Smooth muscle cell (in vitro differentiated cells): ENCODE measurements around the gene ACSL3. TPM values are rescaled to one million over a fixed set of nuclear protein-coding genes. Genes with fewer than 3 reads are reported as not detected.
A peak's percentile ranks its signal among the peaks of the same experiment; 100 is the strongest.

Experiments
- DNase-seq: peaks from one replicate; lab custom pipeline; 2025; ENCODE audit not compliant: unreplicated experiment; lab: John Stamatoyannopoulos, UW
- H2AFZ ChIP-seq: fragments of 200-600 bp; sonication (generic); 2 replicates; pipeline ENCODE4 v1.6.0; 2016; ENCODE audit warnings: antibody characterized with exemption, low read depth, mild to moderate bottlenecking
- H3F3A ChIP-seq: fragments of 200-600 bp; sonication (generic); 2 replicates; pipeline ENCODE4 v1.6.0; 2017; ENCODE audit warnings: antibody characterized with exemption, low read depth
- H3K27ac ChIP-seq: fragments of 200-600 bp; sonication (generic); 2 replicates; pipeline ENCODE4 v1.5.1; 2016; ENCODE audit warnings: low read depth, mild to moderate bottlenecking
- H3K27me3 ChIP-seq: fragments of 200-600 bp; sonication (generic); 2 replicates; pipeline ENCODE4 v1.6.1; 2016; ENCODE audit warnings: low read depth, mild to moderate bottlenecking
- H3K36me3 ChIP-seq: fragments of 200-600 bp; sonication (generic); 2 replicates; pipeline ENCODE4 v1.5.1; 2016; ENCODE audit warnings: low read depth
- H3K4me1 ChIP-seq: fragments of 200-600 bp; sonication (generic); 2 replicates; pipeline ENCODE4 v1.5.1; 2016; ENCODE audit warnings: low read depth
- H3K4me2 ChIP-seq: fragments of 200-600 bp; sonication (generic); 2 replicates; pipeline ENCODE4 v1.6.0; 2016; ENCODE audit warnings: mild to moderate bottlenecking
- H3K4me3 ChIP-seq: fragments of 200-600 bp; sonication (generic); 2 replicates; pipeline ENCODE4 v1.5.1; 2016; ENCODE audit warnings: mild to moderate bottlenecking
- H3K79me2 ChIP-seq: fragments of 200-600 bp; sonication (generic); 2 replicates; pipeline ENCODE4 v1.6.0; 2016; ENCODE audit warnings: low read depth, mild to moderate bottlenecking
- H3K9ac ChIP-seq: fragments of 200-600 bp; sonication (generic); 2 replicates; pipeline ENCODE4 v1.6.0; 2016; ENCODE audit warnings: low read depth
- H3K9me3 ChIP-seq: fragments of 200-600 bp; sonication (generic); replicated peaks from 2 replicates; pipeline ENCODE4 v1.5.1; 2016; ENCODE audit warnings: low read depth
- H4K20me1 ChIP-seq: fragments of 200-600 bp; sonication (generic); 2 replicates; pipeline ENCODE4 v1.6.0; 2016; ENCODE audit warnings: low read depth
- WGBS: methylation state at CpG from one replicate; pipeline ENCODE4 v1.1.7; 2016; ENCODE audit warnings: low lambda C conversion rate; 5-methylcytosine and 5-hydroxymethylcytosine counted together
- polyA plus RNA-seq: library from polyadenylated mRNA; unstranded; fragments of >200 nt; fragmentation: Nextera tagmentation; extraction: Ambion mirVana; gene quantifications from 2 replicates; pipeline ENCODE4 v1.2.1, GENCODE V29; 2016
- total RNA-seq: library from RNA; depleted of rRNA; stranded (reverse); fragments of >200 nt; gene quantifications from 2 replicates; pipeline ENCODE4 v1.2.3, GENCODE V29; 2014
- TF ChIP-seq, protein P1 (sequence below): fragments of 200-600 bp; sonication (generic); IDR thresholded peaks from 2 replicates; pipeline ENCODE4 v1.5.1; 2017; ENCODE audit warnings: borderline replicate concordance, mild to moderate bottlenecking, antibody characterized with exemption; ENCODE audit not compliant: insufficient read depth, poor library complexity, severe bottlenecking

Gene ACSL3
- total and polyA plus RNA-seq, 2 experiments from 2014 or later: 111 to 183 TPM

GRCh38 chr2:222942977-222943376, 82.1 kb downstream of the ACSL3 start:
- peak overlapping the region; percentile 57 for H3K4me2 ChIP-seq
- no peak overlapping the region for H3K4me3 ChIP-seq
- TF ChIP-seq, protein P1, sequence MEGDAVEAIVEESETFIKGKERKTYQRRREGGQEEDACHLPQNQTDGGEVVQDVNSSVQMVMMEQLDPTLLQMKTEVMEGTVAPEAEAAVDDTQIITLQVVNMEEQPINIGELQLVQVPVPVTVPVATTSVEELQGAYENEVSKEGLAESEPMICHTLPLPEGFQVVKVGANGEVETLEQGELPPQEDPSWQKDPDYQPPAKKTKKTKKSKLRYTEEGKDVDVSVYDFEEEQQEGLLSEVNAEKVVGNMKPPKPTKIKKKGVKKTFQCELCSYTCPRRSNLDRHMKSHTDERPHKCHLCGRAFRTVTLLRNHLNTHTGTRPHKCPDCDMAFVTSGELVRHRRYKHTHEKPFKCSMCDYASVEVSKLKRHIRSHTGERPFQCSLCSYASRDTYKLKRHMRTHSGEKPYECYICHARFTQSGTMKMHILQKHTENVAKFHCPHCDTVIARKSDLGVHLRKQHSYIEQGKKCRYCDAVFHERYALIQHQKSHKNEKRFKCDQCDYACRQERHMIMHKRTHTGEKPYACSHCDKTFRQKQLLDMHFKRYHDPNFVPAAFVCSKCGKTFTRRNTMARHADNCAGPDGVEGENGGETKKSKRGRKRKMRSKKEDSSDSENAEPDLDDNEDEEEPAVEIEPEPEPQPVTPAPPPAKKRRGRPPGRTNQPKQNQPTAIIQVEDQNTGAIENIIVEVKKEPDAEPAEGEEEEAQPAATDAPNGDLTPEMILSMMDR: no peak
- H3K9ac ChIP-seq: no peak overlapping the region
- H4K20me1 ChIP-seq: peaks cover 15% of the 10 kb centered on the region
- H3F3A ChIP-seq: peaks cover 17% of the 10 kb centered on the region
- WGBS: 80% methylated on average over 1 of the region's 1 CpG
- DNase-seq: no peak
- H3K79me2 ChIP-seq: peaks cover 11% of the 10 kb centered on the region
- H3K4me1 ChIP-seq: peaks cover 36% of the 10 kb centered on the region
- no peaks in the 10 kb centered on the region for H3K9me3 ChIP-seq
- peak overlapping the region; percentile 72 for H3K27ac ChIP-seq
- H3K27me3 ChIP-seq: no peaks in the 10 kb centered on the region
- H2AFZ ChIP-seq: no peak overlapping the region
- no peaks in the 10 kb centered on the region for H3K36me3 ChIP-seq

- no peak overlapping the region for H3K4me3 ChIP-seq
- H3F3A ChIP-seq: peaks cover 8% of the 10 kb centered on the region
- H3K27me3 ChIP-seq: no peaks in the 10 kb centered on the region
- H3K4me1 ChIP-seq: peaks cover 36% of the 10 kb centered on the region
- H3K9me3 ChIP-seq: no peaks in the 10 kb centered on the region
- H3K79me2 ChIP-seq: peaks cover 3% of the 10 kb centered on the region
- no peak overlapping the region for H3K9ac ChIP-seq
- peak overlapping the region; percentile 57 for H3K4me2 ChIP-seq
- no peak overlapping the region for H2AFZ ChIP-seq
- no peaks in the 10 kb centered on the region for H3K36me3 ChIP-seq
- no peak for DNase-seq
- H3K27ac ChIP-seq: peak overlapping the region; percentile 72
- 77% methylated on average over 1 of the region's 1 CpG for WGBS
- TF ChIP-seq, protein P1: no peak
- peaks cover 14% of the 10 kb centered on the region for H4K20me1 ChIP-seq
Observed at GRCh38 chr2:222943820-222944219, 83.0 kb downstream of the ACSL3 start.

- TF ChIP-seq, protein P1: no peak
- no peak overlapping the region for H3K9ac ChIP-seq
- no peak overlapping the region for H2AFZ ChIP-seq
- H3K4me3 ChIP-seq: no peak overlapping the region
- peak overlapping the region; percentile 72 for H3K27ac ChIP-seq
- no peaks in the 10 kb centered on the region for H3K36me3 ChIP-seq
- H3K4me1 ChIP-seq: peaks cover 33% of the 10 kb centered on the region
- H4K20me1 ChIP-seq: peaks cover 7% of the 10 kb centered on the region
- no peak for DNase-seq
- WGBS: 86% methylated on average over 1 of the region's 1 CpG
- H3F3A ChIP-seq: peaks cover 3% of the 10 kb centered on the region
- H3K79me2 ChIP-seq: no peaks in the 10 kb centered on the region
- peak overlapping the region; percentile 57 for H3K4me2 ChIP-seq
- no peaks in the 10 kb centered on the region for H3K27me3 ChIP-seq
- H3K9me3 ChIP-seq: no peaks in the 10 kb centered on the region
Observed at GRCh38 chr2:222944552-222944951, 83.7 kb downstream of the ACSL3 start.

DNA sequence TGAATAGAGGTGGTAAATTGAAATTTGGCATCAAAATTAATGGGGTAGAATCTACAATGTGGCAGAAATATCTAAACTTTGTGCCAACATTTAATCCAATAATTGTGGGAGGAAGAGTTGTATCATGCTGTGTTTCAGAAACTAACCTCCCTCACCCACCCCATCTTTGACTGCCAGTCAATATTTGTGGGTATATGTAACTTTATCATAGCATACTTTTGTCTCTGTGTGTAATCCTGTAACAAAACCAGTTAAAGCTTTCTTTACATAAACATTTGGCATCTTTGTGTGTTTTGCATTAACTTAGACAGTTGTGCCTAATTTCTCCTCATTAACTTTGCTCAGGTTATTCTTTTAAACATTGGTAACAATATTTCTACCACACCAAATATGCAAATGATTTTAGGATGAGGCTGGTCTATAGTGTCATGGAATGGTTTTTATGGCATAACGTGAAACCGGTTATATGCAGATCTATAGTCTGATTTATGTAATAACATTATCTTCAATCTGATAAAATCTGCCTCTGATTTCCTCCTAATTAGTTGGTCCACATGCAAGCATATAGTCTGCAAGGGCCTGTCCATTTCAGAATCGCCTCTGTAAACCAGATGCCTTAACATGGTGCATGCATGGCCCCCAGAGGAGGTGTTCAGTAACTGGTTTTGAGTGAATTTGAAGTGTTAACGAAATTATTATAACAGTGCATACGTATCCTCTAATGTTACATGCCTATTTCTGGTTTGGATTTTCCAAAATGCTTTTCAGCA, 84.3 kb downstream of the ACSL3 start:
- H3K4me1 ChIP-seq: peaks cover 32% of the 10 kb centered on the region
- peaks cover 3% of the 10 kb centered on the region for H3F3A ChIP-seq
- peak overlapping the region; percentile 57 for H3K4me2 ChIP-seq
- H3K79me2 ChIP-seq: no peaks in the 10 kb centered on the region
- no peak for DNase-seq
- no peaks in the 10 kb centered on the region for H3K36me3 ChIP-seq
- H3K27me3 ChIP-seq: no peaks in the 10 kb centered on the region
- H4K20me1 ChIP-seq: peaks cover under 1% of the 10 kb centered on the region
- WGBS: 96% methylated on average over 5 of the region's 5 CpGs
- H2AFZ ChIP-seq: no peak overlapping the region
- H3K9ac ChIP-seq: no peak overlapping the region
- peak overlapping the region; percentile 72 for H3K27ac ChIP-seq
- H3K9me3 ChIP-seq: no peaks in the 10 kb centered on the region
- no peak overlapping the region for H3K4me3 ChIP-seq
- TF ChIP-seq, protein P1: no peak
